HCT116 (cell line): ENCODE results near the gene CIB4. TPM values are rescaled to one million over a fixed set of nuclear protein-coding genes. Genes with fewer than 3 reads are reported as not detected.

Experiments
- ATAC-seq: fragments of 200-7000 bp; cut with Tn5 transposase; 2 replicates; pipeline ENCODE4 v1.9.1; 2020; ENCODE audit warnings: mild to moderate bottlenecking, moderate library complexity
- BruUV-seq: library from RNA; stranded (reverse); fragments of 400-500 nt; replicated peaks from 2 replicates; lab custom pipeline; 2021; lab: Mats Ljungman, UMichigan
- CTCF ChIA-PET: fragments of 300-600 bp; sonication (Branson Sonifier 250); formaldehyde crosslinking; loops from one replicate; lab custom pipeline; 2021; ENCODE audit warnings: antibody characterized with exemption; lab: Charles Lee
- POLR2A ChIA-PET: fragments of 300-600, 350-600 bp; sonication (Branson Sonifier 250); formaldehyde crosslinking; loops from one replicate; lab custom pipeline; 2021; ENCODE audit warnings: antibody characterized with exemption; lab: Charles Lee
- RAD21 ChIA-PET, 2 experiments: fragments of 300-600 bp; sonication (Branson Sonifier 250); formaldehyde crosslinking; loops; one replicate each; lab custom pipeline; 2023; ENCODE audit warnings: low total read pairs in 2 of 2; ENCODE audit not compliant: uncharacterized antibody in 2 of 2, unreplicated experiment in 2 of 2, low non-redundant PET in 1 of 2; lab: Charles Lee
- DNase-seq: peaks from one replicate; pipeline ENCODE4 v3.0.0-alpha.2; 2010; ENCODE audit warnings: low read depth, low spot score
- H2AFZ ChIP-seq: fragments of 200-600 bp; shearing (Covaris generic), sonication (generic); 2 replicates; pipeline ENCODE4 v1.6.1; 2017; ENCODE audit warnings: low read depth, mixed run types, mixed read lengths, antibody characterized with exemption, low read length; ENCODE audit not compliant: poor library complexity, severe bottlenecking
- H3K27ac ChIP-seq: 2 replicates; pipeline ENCODE4 v1.5.1; 2012; ENCODE audit warnings: low read depth, low read length
- H3K27me3 ChIP-seq: fragments of 200-600 bp; sonication (generic); 2 replicates; pipeline ENCODE4 v1.6.1; 2016; ENCODE audit warnings: mixed run types, low read length, mixed read lengths; ENCODE audit not compliant: insufficient read depth
- H3K36me3 ChIP-seq, 2 experiments: fragments of 200-500 bp in 1 of 2; fragments of 200-600 bp in 1 of 2; sonication (Bioruptor generic) in 1 of 2; sonication (generic) in 1 of 2; 2 replicates each; pipeline versions ENCODE4 v1.5.1 to v1.6.1; 2014 to 2016; ENCODE audit warnings: low read length in 2 of 2, inconsistent platforms in 1 of 2, mixed read lengths in 1 of 2, mixed run types in 1 of 2; ENCODE audit not compliant: insufficient read depth in 2 of 2, control insufficient read depth in 1 of 2
- H3K4me1 ChIP-seq, 2 experiments: fragments of 200-600 bp in 1 of 2; sonication (generic) in 1 of 2; 2 replicates each; pipeline versions ENCODE4 v1.5.1 to v1.6.1; 2012 to 2017; ENCODE audit warnings: low read length in 2 of 2, inconsistent platforms in 1 of 2, mild to moderate bottlenecking in 1 of 2, mixed read lengths in 1 of 2, mixed run types in 1 of 2, moderate library complexity in 1 of 2; ENCODE audit not compliant: insufficient read depth in 2 of 2, control insufficient read depth in 1 of 2
- H3K4me2 ChIP-seq: fragments of 200-600 bp; sonication (generic); 2 replicates; pipeline ENCODE4 v1.6.1; 2017; ENCODE audit warnings: mixed run types, low read length, mixed read lengths
- H3K4me3 ChIP-seq, 2 experiments: fragments of 200-600 bp in 1 of 2; sonication (generic) in 1 of 2; replicated peaks in 1 of 2; 2 replicates each; pipeline ENCODE4 v1.5.1; 2011 to 2016; ENCODE audit warnings: low read length in 2 of 2, control low read depth in 1 of 2, low read depth in 1 of 2, mild to moderate bottlenecking in 1 of 2, mixed read lengths in 1 of 2, mixed run types in 1 of 2
- H3K79me2 ChIP-seq: fragments of 200-600 bp; sonication (generic); 2 replicates; pipeline ENCODE4 v1.6.1; 2017; ENCODE audit warnings: mild to moderate bottlenecking, mixed run types, low read length, moderate library complexity, mixed read lengths; ENCODE audit not compliant: insufficient read depth
- H3K9ac ChIP-seq: fragments of 200-600 bp; sonication (generic); 2 replicates; pipeline ENCODE4 v1.6.1; 2016; ENCODE audit warnings: low read length, mixed read lengths
- H3K9me2 ChIP-seq: fragments of 200-600 bp; sonication (generic), shearing (Covaris generic); 2 replicates; pipeline ENCODE4 v1.6.1; 2017; ENCODE audit warnings: mixed run types, mild to moderate bottlenecking, moderate library complexity; ENCODE audit not compliant: insufficient read depth
- H3K9me3 ChIP-seq, 2 experiments: fragments of 200-500 bp in 1 of 2; fragments of 200-600 bp in 1 of 2; sonication (Bioruptor generic) in 1 of 2; sonication (generic) in 1 of 2; 2 replicates each; pipeline ENCODE4 v1.6.1; 2014 to 2017; ENCODE audit warnings: low read length in 2 of 2, mixed read lengths in 2 of 2, inconsistent platforms in 1 of 2, low read depth in 1 of 2, mild to moderate bottlenecking in 1 of 2, mixed run types in 1 of 2, moderate library complexity in 1 of 2; ENCODE audit not compliant: control insufficient read depth in 1 of 2, insufficient read depth in 1 of 2
- H4K20me1 ChIP-seq: fragments of 200-600 bp; sonication (generic), shearing (Covaris generic); 2 replicates; pipeline ENCODE4 v1.6.1; 2017; ENCODE audit warnings: mixed run types, mild to moderate bottlenecking, moderate library complexity; ENCODE audit not compliant: insufficient read depth
- ATF3 ChIP-seq: IDR thresholded peaks from 2 replicates; pipeline ENCODE4 v1.6.1; 2012
- CBX3 ChIP-seq: IDR thresholded peaks from 2 replicates; pipeline ENCODE4 v1.6.1; 2012; ENCODE audit warnings: low read depth
- CEBPB ChIP-seq: IDR thresholded peaks from 2 replicates; pipeline ENCODE4 v1.6.1; 2012; ENCODE audit warnings: low read depth
- CTCF ChIP-seq, 3 experiments: fragments of 200-600 bp in 1 of 3; sonication (generic) in 1 of 3; IDR thresholded peaks in 2 of 3; conservative IDR thresholded peaks in 1 of 3; 2 replicates each; pipeline ENCODE4 v1.5.1; 2012 to 2017; ENCODE audit warnings: low read depth in 2 of 3, low read length in 2 of 3, antibody characterized with exemption in 1 of 3, borderline replicate concordance in 1 of 3, control low read depth in 1 of 3, mild to moderate bottlenecking in 1 of 3, mixed read lengths in 1 of 3, mixed run types in 1 of 3, moderate library complexity in 1 of 3; ENCODE audit not compliant: insufficient read depth in 1 of 3
- EGR1 ChIP-seq: IDR thresholded peaks from 2 replicates; pipeline ENCODE4 v1.6.1; 2012; ENCODE audit warnings: low read depth
- ELF1 ChIP-seq: IDR thresholded peaks from 2 replicates; pipeline ENCODE4 v1.6.1; 2012; ENCODE audit warnings: low read depth, borderline replicate concordance
- EZH2 ChIP-seq: fragments of 200-600 bp; sonication (generic); IDR thresholded peaks from 2 replicates; pipeline ENCODE4 v1.6.1; 2017; ENCODE audit warnings: antibody characterized with exemption, mixed run types
- EZH2phosphoT487 ChIP-seq: fragments of 200-600 bp; IDR thresholded peaks from 2 replicates; pipeline ENCODE4 v1.6.1; 2018; ENCODE audit warnings: antibody characterized with exemption, borderline replicate concordance
- FOSL1 ChIP-seq: IDR thresholded peaks from 2 replicates; pipeline ENCODE4 v1.6.1; 2012; ENCODE audit warnings: low read depth
- JUND ChIP-seq: IDR thresholded peaks from 2 replicates; pipeline ENCODE4 v1.6.1; 2012
- MAX ChIP-seq: IDR thresholded peaks from 2 replicates; pipeline ENCODE4 v1.6.1; 2012
- POLR2A ChIP-seq: IDR thresholded peaks from 2 replicates; pipeline ENCODE4 v1.7.0; 2011; ENCODE audit warnings: borderline replicate concordance; ENCODE audit not compliant: insufficient read depth, insufficient read length; ENCODE audit errors: extremely low read depth
- RAD21 ChIP-seq: IDR thresholded peaks from 2 replicates; pipeline ENCODE4 v1.6.1; 2012; ENCODE audit warnings: low read depth, mild to moderate bottlenecking
- REST ChIP-seq: IDR thresholded peaks from 2 replicates; pipeline ENCODE4 v1.6.1; 2012; ENCODE audit warnings: low read depth
- SIN3A ChIP-seq: IDR thresholded peaks from 2 replicates; pipeline ENCODE4 v1.6.1; 2012; ENCODE audit warnings: low read depth
- SP1 ChIP-seq: IDR thresholded peaks from 2 replicates; pipeline ENCODE4 v1.6.1; 2012; ENCODE audit warnings: low read depth
- SRF ChIP-seq: IDR thresholded peaks from 2 replicates; pipeline ENCODE4 v1.6.1; 2012; ENCODE audit warnings: low read depth
- ZFX ChIP-seq: fragments of 450-650 bp; IDR thresholded peaks from 2 replicates; pipeline ENCODE4 v1.6.1; 2017
- ZNF274 ChIP-seq: fragments of 200-500 bp; sonication (Bioruptor generic); IDR thresholded peaks from 2 replicates; pipeline ENCODE4 v1.6.1; 2014; ENCODE audit warnings: mild to moderate bottlenecking, low read depth, low read length, inconsistent platforms
- intact Hi-C: fragments of 100-400 bp; cut with micrococcal nuclease; formaldehyde crosslinking; loops from 2 replicates; pipeline ENCODE4 v1.10.0; 2022
- total RNA-seq: library from RNA; stranded (reverse); gene quantifications from one replicate; pipeline ENCODE4 v1.2.1, GENCODE V29; 2021; ENCODE audit not compliant: unreplicated experiment

Gene CIB4
- total RNA-seq, 1 experiment from 2014 or later, result not detected

- Histone ChIP-seq H3K9ac (no peak overlapping the region), H4K20me1 (no peaks in the 10 kb centered on the region), H3K79me2 (no peaks in the 10 kb centered on the region), H3K27me3 (no peaks in the 10 kb centered on the region; the same call in none of the 2 replicates), H3K4me3 (no peak overlapping the region), H3K36me3 (no peaks in the 10 kb centered on the region), H3K4me1 (no peaks in the 10 kb centered on the region), H3K4me2 (no peak overlapping the region), H2AFZ (no peak overlapping the region), H3K9me3 (no peaks in the 10 kb centered on the region), H3K9me2 (peaks cover 3% of the 10 kb centered on the region; the same call in 1 of the 2 replicates), H3K27ac (no peak overlapping the region)
- ATAC-seq (no peak), DNase-seq (no peak)
- POLR2A ChIA-PET, result interaction anchor here (1.4 kb wide), 1 partner anchor 10 kb away, joined by 4 read pairs; no protein-coding TSS in a partner anchor
- CTCF ChIA-PET, result interaction anchor here (1.0 to 2.0 kb wide), 4 partner anchors 9 to 148 kb away, joined by 3 to 14 read pairs (median 6); no protein-coding TSS in a partner anchor
- RAD21 ChIA-PET, result no interaction called here
- TF ChIP-seq ZFX, result no peak
- TF ChIP-seq SP1, result no peak
- no peak for TF ChIP-seq EGR1
- TF ChIP-seq REST, result no peak
- TF ChIP-seq POLR2A, result no peak
- no peak for TF ChIP-seq ZNF274
- no peak for TF ChIP-seq RAD21
- no peak for TF ChIP-seq FOSL1
- no peak for TF ChIP-seq CEBPB
- no peak for TF ChIP-seq MAX
- TF ChIP-seq EZH2, result no peak
- no peak for TF ChIP-seq ELF1
- TF ChIP-seq CTCF (IDR thresholded peaks at IDR 0.05 in 2 of 3, conservative IDR thresholded peaks at IDR 0.05 in 1 of 3; ENCODE audit: borderline replicate concordance in 1 of 3, insufficient read depth in 1 of 3, low read depth in 2 of 3, low read length in 2 of 3), result no peak
- no peak for TF ChIP-seq CBX3
- no peak for TF ChIP-seq JUND
- no peak for TF ChIP-seq EZH2phosphoT487
- TF ChIP-seq SIN3A, result no peak
- TF ChIP-seq ATF3, result no peak
- TF ChIP-seq SRF, result no peak
- BruUV-seq, result no TSS peak
- intact Hi-C loops, result no loop called here
These were observed 44.0 kb downstream of the CIB4 start for GRCh38 chr2:26597197-26597596.
